ENCODE results near the gene ELP2.

DNA sequence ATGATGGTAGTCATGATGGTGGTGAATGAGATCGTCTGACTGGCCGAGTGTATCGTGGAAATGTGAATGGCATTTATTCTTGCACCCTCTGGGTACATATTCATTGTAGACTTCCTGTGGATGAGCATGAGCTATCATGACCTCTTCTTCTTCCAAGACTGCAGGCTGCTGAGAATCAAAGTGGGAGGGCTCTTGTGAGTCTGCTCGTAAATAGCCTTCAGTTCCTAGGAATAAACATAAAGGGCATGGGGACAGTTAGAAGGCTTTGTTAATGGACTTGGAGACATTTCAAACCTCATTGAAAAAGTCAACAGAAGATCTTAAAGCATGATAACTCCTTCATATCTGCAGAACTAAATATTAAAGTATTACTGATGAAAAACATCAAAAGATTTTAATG, 15.4 kb upstream of the ELP2 start:
- no peak for TF ChIP-seq CTCF (conservative IDR thresholded peaks at IDR 0.05; ENCODE audit: low read length)
- TF ChIP-seq EZH2phosphoT487 (IDR thresholded peaks at IDR 0.05; ENCODE audit: borderline replicate concordance, low read depth, low read length) = no peak

Measured in OCI-LY7 (cell line).